ENCODE results near the gene PTBP2. TPM values are rescaled to one million over a fixed set of nuclear protein-coding genes. Genes with fewer than 3 reads are reported as not detected.

Gene PTBP2
- total and polyA plus RNA-seq, 8 donors, result 4.1 to 16.1 (median 8.4) TPM

DNA sequence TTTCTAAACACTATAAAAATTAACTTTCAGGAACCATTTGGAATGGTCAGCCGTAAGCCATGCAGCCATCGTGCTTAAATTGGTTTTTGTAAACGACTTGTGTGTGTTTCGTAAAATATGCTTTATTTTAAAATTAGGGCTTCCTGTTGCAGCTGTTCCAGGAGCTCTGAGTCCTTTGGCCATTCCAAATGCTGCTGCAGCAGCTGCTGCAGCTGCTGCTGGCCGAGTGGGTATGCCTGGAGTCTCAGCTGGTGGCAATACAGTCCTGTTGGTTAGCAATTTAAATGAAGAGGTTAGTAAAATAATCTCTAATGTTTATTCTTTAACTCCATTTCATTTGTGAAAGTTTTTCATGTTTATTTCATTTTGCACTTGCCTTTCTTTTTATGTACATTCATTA, 83.1 kb downstream of the PTBP2 start:
- no peak for DNase-seq
- Histone ChIP-seq H3K4me3 (no peak overlapping the region), H3K4me1 (no peaks in the 10 kb centered on the region), H3K9me3 (no peaks in the 10 kb centered on the region), H3K27ac (no peak overlapping the region), H3K27me3 (no peaks in the 10 kb centered on the region), H3K36me3 (peaks cover 0 to 4% (median 0%) of the 10 kb centered on the region in 3 donors)
- FAIRE-seq, result no peak
- intact Hi-C loops (cut with DNase I), result no loop called here
- WGBS, 2 donors, result 82 to 84% methylated on average over 5 of the region's 5 CpGs
- ATAC-seq, result no peak
- TF ChIP-seq, protein P1, sequence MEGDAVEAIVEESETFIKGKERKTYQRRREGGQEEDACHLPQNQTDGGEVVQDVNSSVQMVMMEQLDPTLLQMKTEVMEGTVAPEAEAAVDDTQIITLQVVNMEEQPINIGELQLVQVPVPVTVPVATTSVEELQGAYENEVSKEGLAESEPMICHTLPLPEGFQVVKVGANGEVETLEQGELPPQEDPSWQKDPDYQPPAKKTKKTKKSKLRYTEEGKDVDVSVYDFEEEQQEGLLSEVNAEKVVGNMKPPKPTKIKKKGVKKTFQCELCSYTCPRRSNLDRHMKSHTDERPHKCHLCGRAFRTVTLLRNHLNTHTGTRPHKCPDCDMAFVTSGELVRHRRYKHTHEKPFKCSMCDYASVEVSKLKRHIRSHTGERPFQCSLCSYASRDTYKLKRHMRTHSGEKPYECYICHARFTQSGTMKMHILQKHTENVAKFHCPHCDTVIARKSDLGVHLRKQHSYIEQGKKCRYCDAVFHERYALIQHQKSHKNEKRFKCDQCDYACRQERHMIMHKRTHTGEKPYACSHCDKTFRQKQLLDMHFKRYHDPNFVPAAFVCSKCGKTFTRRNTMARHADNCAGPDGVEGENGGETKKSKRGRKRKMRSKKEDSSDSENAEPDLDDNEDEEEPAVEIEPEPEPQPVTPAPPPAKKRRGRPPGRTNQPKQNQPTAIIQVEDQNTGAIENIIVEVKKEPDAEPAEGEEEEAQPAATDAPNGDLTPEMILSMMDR (IDR thresholded peaks at IDR 0.05), result no peak

DNA sequence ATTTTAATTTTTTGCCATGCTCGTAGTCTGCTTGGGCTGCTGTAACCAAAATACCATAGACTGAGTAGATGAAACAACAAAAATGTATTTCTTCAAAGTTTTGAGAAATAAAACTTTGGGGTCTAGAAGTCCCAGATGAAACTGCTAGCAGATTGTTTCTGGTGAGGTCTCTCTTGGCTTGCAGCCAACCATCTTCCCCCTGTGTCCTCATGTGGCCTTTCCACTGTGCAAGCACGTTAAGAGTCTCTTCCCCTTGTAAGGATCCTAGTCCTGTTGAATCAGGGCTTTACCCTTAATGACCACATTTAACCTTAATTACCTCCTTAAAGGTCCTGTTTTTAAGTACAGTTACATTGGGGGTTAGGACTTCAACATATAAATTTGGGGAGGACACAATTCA, 86.6 kb downstream of the PTBP2 start:
- intact Hi-C loops (cut with DNase I), result no loop called here
- DNase-seq (no peak), ATAC-seq (no peak), FAIRE-seq (no peak)
- TF ChIP-seq, protein P1 (IDR thresholded peaks at IDR 0.05), result no peak
- H3K4me3 ChIP-seq, result no peak overlapping the region
- WGBS, 2 donors, result 79 to 81% methylated on average over 2 of the region's 2 CpGs
- H3K4me1 ChIP-seq, result no peaks in the 10 kb centered on the region
- no peaks in the 10 kb centered on the region for H3K9me3 ChIP-seq
- peaks cover 0 to 7% (median 4%) of the 10 kb centered on the region in 3 donors for H3K36me3 ChIP-seq
- no peaks in the 10 kb centered on the region for H3K27me3 ChIP-seq
- no peak overlapping the region for H3K27ac ChIP-seq

DNA sequence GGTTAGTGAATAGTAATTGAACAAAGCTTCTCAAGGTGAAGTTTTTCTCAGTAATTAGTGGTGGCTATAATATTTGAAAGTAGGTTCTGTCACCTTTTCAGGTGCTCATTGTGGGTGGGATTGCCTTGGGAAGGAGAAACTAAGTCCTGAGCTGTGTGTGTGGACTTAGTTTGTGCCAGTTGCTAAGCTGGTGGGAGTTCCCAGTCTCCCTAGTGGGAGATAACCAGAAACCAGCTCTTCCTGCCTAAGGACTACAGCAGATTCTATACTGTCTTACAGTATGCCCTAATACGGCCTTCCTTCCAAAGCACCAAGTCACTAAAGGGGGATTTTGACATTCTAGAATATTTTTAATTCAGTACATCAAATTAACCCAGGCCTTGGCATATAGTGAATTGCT, 94.3 kb downstream of the PTBP2 start:
- FAIRE-seq (no peak), ATAC-seq (no peak), DNase-seq (no peak)
- Histone ChIP-seq H3K27me3 (no peaks in the 10 kb centered on the region), H3K4me3 (no peak overlapping the region), H3K36me3 (peaks cover 0 to 18% (median 0%) of the 10 kb centered on the region in 3 donors), H3K4me1 (no peaks in the 10 kb centered on the region), H3K9me3 (no peaks in the 10 kb centered on the region), H3K27ac (no peak overlapping the region)
- intact Hi-C loops (cut with DNase I), result no loop called here
- WGBS, 2 donors, result 93 to 100% methylated on average over 1 of the region's 1 CpG
- TF ChIP-seq, protein P1 (IDR thresholded peaks at IDR 0.05), result no peak

DNA sequence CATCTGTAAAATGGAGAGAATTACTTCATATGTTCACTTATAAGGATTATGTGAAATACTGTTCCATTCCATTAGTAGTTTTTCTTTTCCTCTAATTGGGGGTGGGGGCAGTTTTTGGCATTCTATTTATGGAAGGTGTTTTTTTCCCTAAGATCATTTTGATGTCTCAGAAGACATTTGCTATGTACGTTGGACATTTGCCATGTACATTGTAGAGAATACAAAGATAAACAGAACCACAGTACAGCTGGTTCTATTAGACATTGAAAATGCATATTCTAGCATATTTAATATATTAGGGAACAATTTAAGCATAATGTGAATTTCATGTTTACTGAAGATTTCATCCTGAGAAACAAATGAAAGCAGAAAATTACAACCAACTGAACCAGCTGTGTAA, 98.5 kb downstream of the PTBP2 start:
- TF ChIP-seq, protein P1 (IDR thresholded peaks at IDR 0.05), result no peak
- no peaks in the 10 kb centered on the region for H3K9me3 ChIP-seq
- H3K27ac ChIP-seq, result no peak overlapping the region
- no peak for DNase-seq
- no peak for FAIRE-seq
- H3K4me3 ChIP-seq, result no peak overlapping the region
- intact Hi-C loops (cut with DNase I), result no loop called here
- no peak for ATAC-seq
- H3K27me3 ChIP-seq, result no peaks in the 10 kb centered on the region
- no peaks in the 10 kb centered on the region for H3K4me1 ChIP-seq
- WGBS, 2 donors, result 32 to 49% methylated on average over 1 of the region's 1 CpG
- H3K36me3 ChIP-seq, result no peaks in the 10 kb centered on the region

DNA sequence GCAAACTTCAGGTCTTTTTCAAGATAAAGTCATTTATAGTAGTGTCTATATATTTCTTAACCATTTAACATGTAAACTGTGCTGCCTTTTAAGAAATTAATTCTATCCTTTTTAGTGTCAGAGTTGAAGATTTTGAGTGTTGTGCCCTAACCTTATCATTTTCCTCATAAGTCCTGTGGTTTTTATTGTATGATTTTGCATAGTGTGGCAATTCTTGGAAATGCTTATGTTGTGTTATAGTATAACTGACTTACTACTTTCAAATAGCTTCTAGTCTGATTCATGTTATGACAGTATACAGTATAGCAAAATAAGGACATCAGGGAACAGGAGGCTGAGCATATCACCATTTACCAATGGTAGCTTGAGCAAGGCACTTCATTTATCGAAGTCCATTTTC, 99.1 kb downstream of the PTBP2 start:
- H3K4me1 ChIP-seq, result no peaks in the 10 kb centered on the region
- WGBS, 2 donors, result 97 to 100% methylated on average over 1 of the region's 1 CpG
- TF ChIP-seq, protein P1 (IDR thresholded peaks at IDR 0.05), result no peak
- no peak overlapping the region for H3K4me3 ChIP-seq
- no peaks in the 10 kb centered on the region for H3K36me3 ChIP-seq
- ATAC-seq (no peak), FAIRE-seq (no peak), DNase-seq (no peak)
- intact Hi-C loops (cut with DNase I), result no loop called here
- H3K27me3 ChIP-seq, result no peaks in the 10 kb centered on the region
- H3K27ac ChIP-seq, result no peak overlapping the region
- H3K9me3 ChIP-seq, result no peaks in the 10 kb centered on the region

Measured in pancreas (tissue), 10 donors.